PC-3 (cell line): Measurements from ENCODE around the gene BCHE. TPM values are rescaled to one million over a fixed set of nuclear protein-coding genes. Genes with fewer than 3 reads are reported as not detected.

Experiments used
- ATAC-seq: fragments of 200-7000 bp; cut with Tn5 transposase; 2 replicates; pipeline ENCODE4 v1.9.1; 2020; ENCODE audit warnings: mild to moderate bottlenecking, moderate library complexity
- BruUV-seq: library from RNA; stranded (reverse); fragments of 400-500 nt; replicated peaks from 2 replicates; lab custom pipeline; 2021; lab: Mats Ljungman, UMichigan
- CTCF ChIA-PET: fragments of 300-600 bp; sonication (Branson Sonifier 250); formaldehyde crosslinking; loops from one replicate; lab custom pipeline; 2022; ENCODE audit warnings: antibody characterized with exemption; lab: Charles Lee
- POLR2A ChIA-PET: fragments of 300-600 bp; sonication (Branson Sonifier 250); formaldehyde crosslinking; loops from one replicate; lab custom pipeline; 2022; ENCODE audit warnings: antibody characterized with exemption; ENCODE audit not compliant: unreplicated experiment; lab: Charles Lee
- DNase-seq: peaks from one replicate; pipeline ENCODE4 v3.0.0-alpha.2; 2015
- H2AFZ ChIP-seq: fragments of 300-600 bp; sonication (generic); 2 replicates; pipeline ENCODE4 v1.6.0; 2016; ENCODE audit warnings: antibody characterized with exemption, low read length
- H3F3A ChIP-seq: fragments of 300-600 bp; sonication (generic); one replicate; pipeline ENCODE4 v1.6.0; 2017; ENCODE audit warnings: antibody characterized with exemption, low read length, control low read depth, mild to moderate bottlenecking; ENCODE audit not compliant: unreplicated experiment
- H3K27ac ChIP-seq: fragments of 300-600 bp; sonication (generic); 2 replicates; pipeline ENCODE4 v1.5.1; 2016; ENCODE audit warnings: mild to moderate bottlenecking, low read length
- H3K27me3 ChIP-seq: fragments of 300-600 bp; sonication (generic); 2 replicates; pipeline ENCODE4 v1.6.1; 2016; ENCODE audit warnings: low read length, mixed read lengths
- H3K36me3 ChIP-seq: fragments of 300-600 bp; sonication (generic); 2 replicates; pipeline ENCODE4 v1.6.1; 2016; ENCODE audit warnings: low read depth, mixed run types, low read length, mixed read lengths
- H3K4me1 ChIP-seq: fragments of 300-600 bp; sonication (generic); 2 replicates; pipeline ENCODE4 v1.5.1; 2016; ENCODE audit warnings: low read length; ENCODE audit not compliant: insufficient read depth
- H3K4me2 ChIP-seq: fragments of 300-600 bp; sonication (generic); 2 replicates; pipeline ENCODE4 v1.6.0; 2016; ENCODE audit warnings: low read length
- H3K4me3 ChIP-seq: fragments of 300-600 bp; sonication (generic); 2 replicates; pipeline ENCODE4 v1.5.1; 2016; ENCODE audit warnings: mild to moderate bottlenecking, low read length, mixed read lengths
- H3K79me2 ChIP-seq: fragments of 300-600 bp; sonication (generic); 2 replicates; pipeline ENCODE4 v1.6.1; 2017; ENCODE audit warnings: low read length, mixed read lengths
- H3K9ac ChIP-seq: fragments of 300-600 bp; sonication (generic); 2 replicates; pipeline ENCODE4 v1.6.0; 2016; ENCODE audit warnings: mild to moderate bottlenecking, low read length
- H3K9me2 ChIP-seq: fragments of 300-600 bp; sonication (generic); replicated peaks from 2 replicates; pipeline ENCODE4 v1.6.1; 2016; ENCODE audit warnings: mixed run types, low read length, mixed read lengths
- H3K9me3 ChIP-seq: fragments of 300-600 bp; sonication (generic); 2 replicates; pipeline ENCODE4 v1.6.1; 2016; ENCODE audit warnings: low read length, mixed read lengths
- H4K20me1 ChIP-seq: fragments of 300-600 bp; sonication (generic); 2 replicates; pipeline ENCODE4 v1.6.1; 2016; ENCODE audit warnings: low read length, mixed read lengths
- CTCF ChIP-seq: fragments of 300-600 bp; sonication (generic); conservative IDR thresholded peaks from 2 replicates; pipeline ENCODE4 v1.5.1; 2017; ENCODE audit warnings: antibody characterized with exemption, low read depth, mild to moderate bottlenecking, low read length
- EZH2 ChIP-seq: fragments of 300-600 bp; sonication (generic); IDR thresholded peaks from one replicate; pipeline ENCODE4 v1.6.1; 2017; ENCODE audit warnings: antibody characterized with exemption, mild to moderate bottlenecking, low read length; ENCODE audit not compliant: unreplicated experiment
- EZH2phosphoT487 ChIP-seq: fragments of 300-600 bp; sonication (generic); IDR thresholded peaks from 2 replicates; pipeline ENCODE4 v1.6.1; 2018; ENCODE audit warnings: mild to moderate bottlenecking, antibody characterized with exemption, low read length, borderline replicate concordance
- intact Hi-C: fragments of 100-400 bp; cut with micrococcal nuclease; formaldehyde crosslinking; loops from 2 replicates; pipeline ENCODE4 v1.9.0; 2023
- total RNA-seq: library from RNA; depleted of rRNA; stranded (reverse); fragments of >200 nt; gene quantifications from 2 replicates; pipeline ENCODE4 v1.2.3, GENCODE V29; 2014

BCHE gene
- total RNA-seq, 1 experiment from 2014 or later: 0.18 TPM

DNA sequence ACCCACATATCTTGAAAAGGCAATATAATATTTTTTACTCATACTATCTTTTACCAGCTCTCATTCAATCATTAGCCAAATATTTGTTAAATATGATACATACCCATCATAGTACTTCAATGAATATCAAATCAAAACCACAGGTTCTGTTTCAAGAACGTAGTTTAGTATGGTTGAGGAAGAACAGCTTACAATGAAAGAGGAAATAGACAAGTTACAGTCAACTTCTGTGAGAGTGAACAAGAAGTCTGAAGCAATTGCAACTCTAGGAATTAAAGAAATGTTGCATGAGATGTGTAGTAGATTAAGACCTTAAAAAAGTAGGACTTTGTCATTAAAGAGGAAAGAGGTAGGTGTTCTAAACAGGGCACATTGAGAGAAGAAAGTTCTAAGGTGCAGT lies 9.3 kb downstream of the BCHE start:
- Histone ChIP-seq H2AFZ (0 out of 2 replicates have a peak overlapping the region, but pooled peaks have one; percentile 32), H3K36me3 (no peaks in the 10 kb centered on the region), H3F3A (no peaks in the 10 kb centered on the region), H4K20me1 (no peaks in the 10 kb centered on the region), H3K9me3 (peaks cover 4% of the 10 kb centered on the region; the same call in 1 of the 2 replicates), H3K4me2 (no peak overlapping the region), H3K9me2 (no peaks in the 10 kb centered on the region), H3K9ac (no peak overlapping the region), H3K27me3 (no peaks in the 10 kb centered on the region), H3K4me1 (no peaks in the 10 kb centered on the region), H3K79me2 (no peaks in the 10 kb centered on the region), H3K4me3 (no peak overlapping the region), H3K27ac (no peak overlapping the region)
- no peak for TF ChIP-seq EZH2phosphoT487
- no peak for TF ChIP-seq CTCF
- no peak for TF ChIP-seq EZH2
- intact Hi-C loops: no loop called here
- no TSS peak for BruUV-seq
- POLR2A ChIA-PET: no interaction called here
- CTCF ChIA-PET: no interaction called here
- DNase-seq (no peak), ATAC-seq (no peak)

- no peaks in the 10 kb centered on the region for H3K79me2 ChIP-seq
- no peaks in the 10 kb centered on the region for H3K4me1 ChIP-seq
- H3K27me3 ChIP-seq: no peaks in the 10 kb centered on the region
- BruUV-seq: no TSS peak
- no peak for DNase-seq
- H3K9me2 ChIP-seq: no peaks in the 10 kb centered on the region
- POLR2A ChIA-PET: no interaction called here
- intact Hi-C loops: no loop called here
- H4K20me1 ChIP-seq: no peaks in the 10 kb centered on the region
- H3F3A ChIP-seq: no peaks in the 10 kb centered on the region
- H3K4me3 ChIP-seq: no peak overlapping the region
- no peaks in the 10 kb centered on the region for H3K36me3 ChIP-seq
- H2AFZ ChIP-seq: no peak overlapping the region
- TF ChIP-seq EZH2 (no peak), EZH2phosphoT487 (no peak), CTCF (no peak)
- no peak overlapping the region for H3K27ac ChIP-seq
- no peak overlapping the region for H3K4me2 ChIP-seq
- no peak for ATAC-seq
- no peak overlapping the region for H3K9ac ChIP-seq
- H3K9me3 ChIP-seq: peaks cover 4% of the 10 kb centered on the region; the same call in 1 of the 2 replicates
- CTCF ChIA-PET: no interaction called here
Measured at GRCh38 chr3:165827233-165827632, 10.0 kb downstream of the BCHE start.

DNA sequence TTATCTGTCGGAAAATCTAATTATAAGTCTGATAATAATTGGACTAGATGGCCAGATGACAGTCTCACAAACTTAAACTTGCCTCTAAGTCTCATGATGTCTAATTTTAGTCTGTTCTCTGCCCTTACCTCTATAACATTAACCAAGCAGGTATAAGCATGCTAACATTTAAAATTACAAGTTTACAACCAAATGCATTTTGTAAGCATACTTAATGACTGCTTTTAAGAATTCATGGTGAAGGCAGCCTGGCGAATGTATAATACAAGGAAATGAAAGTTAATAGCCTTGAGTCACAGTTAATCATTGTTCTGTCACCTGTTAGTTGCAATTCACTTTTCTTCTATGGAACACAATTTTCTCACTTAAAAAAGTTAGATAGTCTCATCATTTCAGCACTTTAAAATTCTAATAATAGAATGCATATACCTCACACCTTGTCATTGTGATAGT lies 16.5 kb downstream of the BCHE start:
- BruUV-seq: no TSS peak
- intact Hi-C loops: no loop called here
- no peak for DNase-seq
- no peak overlapping the region for H3K4me3 ChIP-seq
- TF ChIP-seq EZH2: no peak
- TF ChIP-seq EZH2phosphoT487: no peak
- no peak for TF ChIP-seq CTCF
- H3K9me3 ChIP-seq: peaks cover 4% of the 10 kb centered on the region; the same call in 1 of the 2 replicates
- H3K79me2 ChIP-seq: no peaks in the 10 kb centered on the region
- no peaks in the 10 kb centered on the region for H4K20me1 ChIP-seq
- H3K9ac ChIP-seq: no peak overlapping the region
- no peak overlapping the region for H3K4me2 ChIP-seq
- ChIA-PET CTCF (no interaction called here), POLR2A (no interaction called here)
- no peaks in the 10 kb centered on the region for H3K4me1 ChIP-seq
- H3K36me3 ChIP-seq: no peaks in the 10 kb centered on the region
- H3K9me2 ChIP-seq: no peaks in the 10 kb centered on the region
- no peak for ATAC-seq
- H3K27me3 ChIP-seq: no peaks in the 10 kb centered on the region
- H2AFZ ChIP-seq: no peak overlapping the region
- H3K27ac ChIP-seq: no peak overlapping the region
- no peaks in the 10 kb centered on the region for H3F3A ChIP-seq
